C4-2B (cell line): ENCODE measurements around the gene KCNJ12.

Source experiments
- H3K27ac ChIP-seq: fragments of 450-650 bp; 2 replicates; pipeline ENCODE4 v1.5.1; 2017
- CTCF ChIP-seq: fragments of 450-650 bp; conservative IDR thresholded peaks from 2 replicates; pipeline ENCODE4 v1.5.1; 2017; ENCODE audit warnings: mild to moderate bottlenecking
- ZFX ChIP-seq: fragments of 450-650 bp; IDR thresholded peaks from 2 replicates; pipeline ENCODE4 v1.6.1; 2017

KCNJ12 gene

GRCh38 chr17:21378553-21378952 lies 2.4 kb downstream of the KCNJ12 start:
- TF ChIP-seq ZFX (no peak), CTCF (no peak)
- no peak overlapping the region for H3K27ac ChIP-seq

- TF ChIP-seq CTCF: no peak
- no peak for TF ChIP-seq ZFX
- H3K27ac ChIP-seq: no peak overlapping the region
These were observed 3.0 kb downstream of the KCNJ12 start for GRCh38 chr17:21379080-21379711.

GRCh38 chr17:21380659-21381058 lies 4.5 kb downstream of the KCNJ12 start:
- no peak for TF ChIP-seq ZFX
- H3K27ac ChIP-seq: no peak overlapping the region

GRCh38 chr17:21381076-21381706 lies 5.0 kb downstream of the KCNJ12 start:
- TF ChIP-seq ZFX (no peak), CTCF (no peak)
- H3K27ac ChIP-seq: no peak overlapping the region

- H3K27ac ChIP-seq: no peak overlapping the region
- TF ChIP-seq ZFX: no peak
- no peak for TF ChIP-seq CTCF
These were observed 6.7 kb downstream of the KCNJ12 start for GRCh38 chr17:21382560-21383495.

- no peak overlapping the region for H3K27ac ChIP-seq
- no peak for TF ChIP-seq CTCF
- TF ChIP-seq ZFX: no peak
These were observed 9.2 kb downstream of the KCNJ12 start for GRCh38 chr17:21385281-21385845.

GRCh38 chr17:21387616-21388015 lies 11.5 kb downstream of the KCNJ12 start:
- TF ChIP-seq CTCF: no peak
- TF ChIP-seq ZFX: no peak
- no peak overlapping the region for H3K27ac ChIP-seq
